ENCODE results near the gene MPC1L.

The MPC1L gene

DNA sequence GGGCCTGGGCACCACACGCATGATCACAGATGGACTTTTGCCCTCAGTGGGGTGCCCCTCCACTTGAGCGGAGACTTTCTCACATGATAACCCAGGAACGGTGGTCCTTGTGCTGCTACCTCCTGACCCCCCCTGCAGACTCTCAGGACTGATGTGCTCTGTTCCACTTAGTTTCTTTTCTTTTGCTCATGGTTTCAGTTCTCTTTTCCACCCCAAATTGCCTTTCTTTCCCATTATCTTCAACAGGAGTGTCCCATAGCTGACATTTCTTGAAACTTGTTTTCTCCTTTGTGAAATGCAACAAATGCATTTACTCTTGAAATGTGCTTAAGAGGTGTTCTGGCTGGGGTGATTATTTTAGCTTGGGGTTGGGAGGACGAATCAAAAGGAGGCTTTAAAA, 9.0 kb downstream of the MPC1L start:
- DNase-seq = no peak

DNA sequence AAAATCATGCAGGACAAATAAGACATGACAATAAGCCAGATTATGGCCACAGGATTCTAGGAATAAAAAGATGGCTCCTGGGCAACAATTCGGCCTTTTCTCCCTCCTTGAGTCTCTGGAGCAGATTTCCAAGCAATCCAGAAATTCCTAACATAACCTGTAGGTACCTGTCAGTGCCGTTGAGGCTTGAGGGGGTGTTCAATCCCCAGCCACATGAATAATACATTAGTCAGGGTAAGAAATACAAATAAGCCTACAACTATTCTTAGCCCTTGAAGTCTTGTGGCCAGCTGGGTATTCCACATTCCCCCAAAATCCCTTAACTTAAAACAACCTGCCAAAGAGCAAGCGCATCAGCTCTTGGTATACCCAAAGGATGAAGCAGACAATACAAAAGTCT, 14.5 kb downstream of the MPC1L start:
- no peak for DNase-seq

DNA sequence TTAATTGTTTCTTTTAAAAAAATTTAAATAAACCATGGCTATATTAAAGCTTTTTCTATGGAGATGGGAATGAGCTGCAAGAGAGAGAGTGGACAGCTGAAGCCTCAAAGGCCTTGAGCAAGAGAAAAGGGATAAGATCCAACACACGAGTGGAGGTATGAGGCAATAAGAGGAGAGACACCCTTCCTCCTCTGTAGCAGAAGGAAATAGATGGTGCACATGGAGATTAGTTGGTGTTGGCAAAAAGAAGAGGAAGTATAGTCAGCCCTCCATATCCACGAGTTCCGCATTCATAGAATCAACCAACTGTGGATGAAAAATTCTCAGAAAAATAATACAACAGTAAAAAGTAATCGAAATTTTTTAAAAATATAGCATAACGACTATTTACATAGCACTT, 20.9 kb downstream of the MPC1L start:
- DNase-seq = no peak

DNA sequence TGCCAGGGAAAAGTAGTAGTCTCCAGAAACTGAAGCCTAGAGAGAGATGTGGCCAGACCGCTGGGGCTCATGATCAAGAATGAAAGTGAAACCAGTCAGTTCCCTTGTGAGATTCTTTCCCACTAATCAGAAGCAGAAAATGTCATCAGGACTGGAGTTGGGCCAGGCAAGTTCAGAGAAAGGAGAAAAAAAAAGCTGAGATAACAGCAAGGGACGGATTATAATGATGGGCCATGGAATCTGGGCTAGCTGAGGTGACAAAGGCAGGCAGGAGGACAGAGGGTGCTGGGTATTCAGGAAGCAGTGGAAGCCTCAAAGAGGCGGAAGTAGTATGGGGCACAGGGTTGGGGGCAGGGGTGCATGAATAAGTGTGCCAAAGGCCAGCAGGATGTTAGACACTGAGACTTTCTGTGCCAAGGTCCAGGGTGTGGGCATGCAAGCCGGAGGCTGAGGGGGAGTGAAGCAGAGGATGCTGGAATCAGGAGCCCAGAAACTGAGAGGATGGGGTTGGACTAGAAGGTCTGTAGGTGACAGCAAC, 21.7 kb downstream of the MPC1L start:
- DNase-seq = peak; percentile 3

DNA sequence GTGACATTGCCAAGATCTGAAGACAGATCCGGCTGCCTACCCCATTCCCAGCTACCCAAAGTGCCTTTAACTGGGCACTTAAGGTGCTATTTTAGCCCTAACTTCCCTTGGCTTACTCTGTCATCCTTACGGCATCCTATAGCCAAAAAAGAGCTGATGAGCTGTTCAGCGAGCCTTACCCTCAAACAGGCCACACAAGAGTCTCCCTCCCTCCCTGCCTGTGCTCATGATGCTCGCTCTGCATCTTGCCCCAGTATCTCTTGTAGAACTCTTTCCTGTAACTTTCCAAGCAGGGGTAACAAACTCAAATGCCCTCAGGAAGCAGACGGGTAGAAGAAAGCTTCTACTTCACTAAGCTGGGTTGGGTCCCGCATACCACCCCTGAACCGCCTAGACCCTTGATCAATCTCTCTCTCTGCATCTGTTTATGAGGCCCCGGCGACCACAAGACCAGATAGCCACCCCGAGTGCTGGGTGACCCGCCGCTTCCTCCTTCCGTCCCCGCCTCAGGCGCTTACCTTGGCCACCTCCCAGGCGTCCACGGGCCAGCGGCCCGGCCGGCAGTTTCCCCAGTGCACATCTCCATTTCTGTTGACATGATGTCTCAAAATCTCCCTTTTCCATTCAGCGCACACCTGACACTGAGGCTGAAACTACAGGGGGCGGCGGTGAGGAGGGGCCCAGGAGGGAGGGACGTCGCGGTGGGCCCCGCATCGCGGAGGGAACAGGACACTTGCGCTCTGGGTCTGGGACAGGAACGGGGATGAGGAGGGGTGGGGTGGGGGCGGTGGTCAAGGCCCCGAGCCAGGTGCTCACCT, 23.5 kb downstream of the MPC1L start:
- DNase-seq = peak; percentile 0

DNA sequence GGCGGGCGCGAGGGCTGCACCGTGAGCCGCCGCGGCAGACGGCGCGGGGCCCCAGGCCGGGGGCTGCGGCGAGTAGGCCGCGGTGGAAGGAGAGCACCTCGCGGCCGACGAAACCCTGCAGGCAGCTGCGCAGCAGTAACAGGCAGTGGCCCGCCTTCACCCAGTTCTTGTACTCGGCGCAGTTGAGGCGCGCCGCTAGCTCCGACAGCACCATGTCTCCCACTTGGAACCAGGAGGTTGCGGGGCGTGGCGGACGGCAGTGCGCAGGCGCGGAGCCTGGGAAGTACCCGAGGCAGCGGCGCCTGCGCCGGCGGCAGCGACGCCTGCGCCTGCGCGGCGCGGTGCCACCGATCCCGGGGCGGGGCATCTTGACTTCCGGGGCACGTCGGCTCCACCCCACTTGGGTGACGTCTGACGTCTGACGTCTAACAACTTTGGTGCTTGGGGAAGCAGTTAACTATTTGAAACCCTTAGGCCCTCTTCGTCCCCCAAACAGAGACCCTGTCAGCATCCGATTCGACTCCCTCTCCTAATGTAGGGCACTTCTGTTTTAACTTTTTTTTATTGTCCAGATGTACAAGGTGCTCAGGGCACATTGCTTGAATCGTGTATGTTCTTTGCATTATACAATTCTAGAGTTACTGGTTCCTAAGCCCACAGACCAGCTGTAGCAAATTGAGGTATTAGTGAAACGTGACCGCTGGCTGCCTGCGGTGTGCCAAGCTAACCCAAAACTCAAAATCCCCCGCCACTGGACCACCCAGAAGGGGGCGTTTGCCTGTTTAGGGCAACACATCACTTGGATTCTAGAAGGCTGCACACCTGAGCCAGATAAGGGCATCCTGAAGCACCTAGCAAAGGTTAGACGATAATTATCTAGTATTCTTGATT, 24.3 kb downstream of the MPC1L start, which contains the start of gene CXorf38:
Gene CXorf38, minus strand, starts transcription at position 255 of the 891 bp plus-strand sequence. Its CDS starts 41 bp downstream, at position 214.
- peak; percentile 84 for DNase-seq

DNA sequence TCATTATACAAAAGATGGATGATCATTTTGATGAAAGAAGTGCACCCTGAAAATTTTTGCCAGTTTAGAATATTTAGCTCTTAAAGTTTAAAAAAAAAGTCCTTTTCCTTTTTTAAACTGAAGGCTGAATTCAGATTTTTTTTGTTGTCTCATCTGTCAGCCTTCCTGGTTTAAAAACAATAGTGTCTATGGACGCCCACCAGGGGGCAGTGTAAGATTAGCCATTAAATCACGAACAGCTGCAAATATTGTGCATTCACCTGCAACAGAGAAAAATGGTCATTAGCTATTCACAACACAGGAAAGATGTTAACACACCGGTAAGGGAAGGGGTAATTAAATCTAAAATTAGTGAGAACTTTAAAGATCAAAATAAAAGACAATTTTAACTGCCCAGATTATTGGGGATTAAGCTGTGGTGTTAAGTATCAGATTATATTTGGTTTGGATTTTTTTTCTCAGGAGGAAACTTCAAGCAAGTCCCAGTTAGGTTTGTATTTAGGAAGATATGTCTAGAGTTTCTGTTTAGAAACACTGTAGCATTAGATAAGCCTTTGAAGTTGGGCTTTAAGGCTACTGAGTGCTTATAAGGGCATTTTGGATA, 28.5 kb downstream of the MPC1L start:
- peak; percentile 1 for DNase-seq

DNA sequence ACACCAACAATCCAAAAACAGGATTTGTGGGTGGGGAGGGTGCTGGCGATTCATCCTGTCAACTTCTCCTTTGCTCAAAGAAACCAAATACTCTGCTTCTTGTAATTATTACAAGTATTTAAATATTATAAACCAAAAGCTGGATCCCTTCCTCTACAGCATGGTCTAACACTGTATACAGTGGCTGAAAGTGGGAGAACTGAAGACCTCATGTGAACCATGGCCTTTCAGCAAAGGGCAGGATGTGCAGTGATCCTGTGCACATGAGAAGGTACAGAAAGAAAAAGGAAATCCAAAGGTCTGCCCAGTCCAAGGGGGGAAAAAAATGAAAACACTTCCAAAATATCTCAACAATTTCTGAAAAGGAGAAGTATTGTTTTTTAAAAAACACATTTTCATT, 29.4 kb downstream of the MPC1L start:
- no peak for DNase-seq

DNA sequence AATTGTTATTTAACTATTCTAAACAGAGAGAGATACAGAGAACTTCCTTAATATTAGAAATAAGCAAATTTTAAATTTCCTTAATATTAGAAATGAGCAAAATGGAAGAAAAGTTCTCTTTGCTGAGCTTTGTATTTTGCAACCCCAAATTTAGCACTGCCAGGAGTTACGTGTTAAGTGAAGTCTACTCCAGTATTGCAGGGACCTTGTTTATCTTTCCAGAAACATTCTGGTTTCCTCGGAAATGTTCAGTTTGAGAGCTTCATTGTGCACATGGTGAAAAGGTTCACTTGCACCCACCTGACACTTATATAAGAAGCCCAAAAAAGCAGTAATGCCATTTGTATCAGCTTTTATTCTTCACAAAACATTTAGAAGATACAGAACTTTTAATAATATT, 30.3 kb downstream of the MPC1L start:
- no peak for DNase-seq

DNA sequence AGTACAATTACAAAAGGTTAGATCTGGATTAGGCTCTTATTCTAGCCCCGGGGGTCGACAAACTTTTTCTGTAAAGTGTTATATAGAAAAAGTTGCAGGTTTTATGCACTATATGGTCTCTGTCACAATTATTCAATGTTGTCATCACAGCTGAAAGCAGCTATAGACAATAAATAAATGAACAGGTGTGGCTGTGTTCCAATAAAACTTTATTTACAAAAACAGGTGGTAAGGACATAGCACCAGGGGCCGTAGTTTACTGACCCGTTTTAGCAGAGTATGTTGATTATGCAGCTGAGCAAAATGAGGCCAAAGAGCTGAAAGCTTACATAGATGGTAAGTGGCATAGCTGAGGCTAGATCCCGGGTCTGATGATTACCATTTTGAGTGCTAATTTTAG, 37.2 kb downstream of the MPC1L start:
- no peak for DNase-seq

DNA sequence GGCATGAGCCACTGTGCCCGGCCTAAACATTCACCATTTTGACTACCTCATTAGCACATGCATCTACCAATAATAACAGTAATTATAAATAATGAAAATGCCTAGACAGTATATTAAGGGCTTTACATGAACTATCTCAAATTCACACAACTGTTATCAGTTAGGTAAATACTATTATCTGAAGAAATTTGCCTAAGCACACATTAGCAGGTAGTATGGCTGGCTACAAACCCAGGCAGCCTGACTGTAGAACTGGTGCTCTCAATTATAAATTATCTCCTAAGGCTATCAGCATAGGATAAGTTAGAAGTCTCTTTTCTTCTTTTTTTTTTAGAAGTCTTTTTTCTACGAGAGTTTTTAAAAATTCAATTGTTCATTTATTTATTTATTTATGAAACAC, 38.3 kb downstream of the MPC1L start:
- no peak for DNase-seq

DNA sequence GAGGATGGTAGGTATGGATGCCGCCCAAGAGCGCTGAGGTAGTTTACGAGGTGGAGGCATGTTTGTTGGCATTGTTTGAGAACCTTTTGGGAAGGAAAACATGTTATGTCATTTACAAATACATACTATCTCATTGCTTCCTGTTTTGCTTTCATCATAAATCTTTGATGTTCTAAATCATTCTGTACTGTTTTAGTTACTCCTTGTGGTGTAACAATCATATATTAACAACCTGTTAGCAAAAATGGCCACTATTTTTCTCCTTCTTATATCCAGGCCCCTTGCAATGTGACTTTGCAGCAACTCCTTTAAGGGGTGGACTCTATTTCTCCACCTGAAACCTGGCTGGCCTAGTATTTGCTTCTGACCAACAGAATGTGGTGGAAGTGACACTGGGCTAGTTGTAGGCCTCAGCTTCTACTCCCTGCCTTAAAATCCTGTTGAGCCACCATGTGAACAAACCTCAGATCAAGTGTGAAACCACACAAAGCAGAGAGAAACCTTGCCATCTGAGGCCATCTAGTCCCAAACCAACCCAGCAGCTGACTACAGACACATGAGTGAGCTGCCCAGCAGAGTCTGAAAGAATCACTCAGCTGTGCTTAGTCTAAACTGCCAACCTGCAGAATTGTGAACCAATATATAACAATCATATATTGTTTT, 40.0 kb downstream of the MPC1L start:
- no peak for DNase-seq

DNA sequence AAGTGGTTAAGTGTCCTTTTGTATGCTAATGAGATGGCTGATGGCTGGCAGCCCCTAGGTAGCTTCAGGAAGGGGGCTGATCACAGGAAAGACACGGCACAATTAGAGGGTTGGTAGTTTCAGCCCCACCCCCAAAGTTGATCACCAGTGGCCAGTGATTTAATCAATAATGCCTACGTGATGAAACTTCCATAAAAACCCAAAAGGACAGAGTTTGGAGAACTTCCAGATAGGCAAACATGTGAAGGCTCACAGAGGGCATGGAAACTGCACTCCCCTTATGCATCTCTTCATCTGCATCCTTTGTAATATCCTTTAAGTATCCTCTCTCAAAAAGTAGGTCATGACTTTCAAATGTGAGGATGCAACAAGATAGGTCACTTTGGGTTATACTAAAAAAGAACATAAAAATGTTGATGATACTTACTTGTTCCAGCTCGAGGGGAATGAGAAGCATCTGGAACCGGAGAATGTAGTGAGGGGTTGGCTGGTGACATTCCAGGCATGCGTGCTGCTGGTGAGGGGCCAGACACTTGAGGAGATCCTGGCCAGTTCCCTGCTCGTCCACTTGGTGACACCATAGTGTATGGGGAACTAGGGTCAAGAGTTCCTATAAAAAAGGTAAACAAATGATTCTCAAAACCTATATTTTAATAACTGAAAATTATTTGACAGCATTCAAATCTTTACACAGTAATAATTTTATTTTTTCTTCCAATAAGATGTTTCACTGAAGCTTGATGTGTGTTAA, 40.8 kb downstream of the MPC1L start:
- no peak for DNase-seq

DNA sequence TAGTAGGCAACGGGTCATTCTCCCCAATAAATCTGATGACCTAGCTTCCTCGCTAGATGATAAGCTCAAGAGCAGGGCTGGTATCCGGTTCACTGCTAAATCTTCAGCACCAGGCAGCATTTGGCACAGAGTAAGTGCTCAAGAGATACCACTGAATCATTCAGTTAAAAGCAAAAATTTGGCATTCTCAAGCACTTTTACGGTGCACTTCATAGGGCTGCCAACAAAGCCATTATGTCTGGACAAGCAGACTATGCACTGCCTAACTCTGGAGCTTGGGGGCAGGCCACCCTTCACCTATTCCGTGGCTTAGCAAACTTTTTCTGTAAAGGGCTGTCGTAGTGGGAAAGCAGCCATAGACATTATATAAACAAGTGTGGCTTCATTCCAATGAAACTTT, 47.9 kb downstream of the MPC1L start:
- no peak for DNase-seq
